Measurements from ENCODE around the gene ARL4C. TPM values are rescaled to one million over a fixed set of nuclear protein-coding genes. Genes with fewer than 3 reads are reported as not detected.
A peak's percentile ranks its signal among the peaks of the same experiment; 100 is the strongest.

ARL4C gene
- total RNA-seq, result 2.7 and 4.4 TPM in 2 replicates

- DNase-seq (ENCODE audit: low read depth in 2 of 2), result peak; percentile 17 to 81
These were observed at the start of gene ARL4C for GRCh38 chr2:234496835-234497593. ARL4C (minus strand) TSS chr2:234497081; CDS start chr2:234496586, 495 bp downstream.

- peak in 1 of 2 donors; percentile 44 for DNase-seq (ENCODE audit: low read depth in 2 of 2)
These were observed 48.1 kb upstream of the ARL4C start for GRCh38 chr2:234544659-234545611.

GRCh38 chr2:234542742-234543141 lies 45.9 kb upstream of the ARL4C start:
- DNase-seq (ENCODE audit: low read depth in 2 of 2), result no peak

GRCh38 chr2:234537929-234538328 lies 41.0 kb upstream of the ARL4C start:
- DNase-seq (ENCODE audit: low read depth in 2 of 2), result no peak

- no peak for DNase-seq (ENCODE audit: low read depth in 2 of 2)
These were observed 39.5 kb upstream of the ARL4C start for GRCh38 chr2:234536178-234536965.

- no peak for DNase-seq (ENCODE audit: low read depth in 2 of 2)
These were observed 38.6 kb upstream of the ARL4C start for GRCh38 chr2:234535464-234535863.

- DNase-seq (ENCODE audit: low read depth in 2 of 2), result no peak
These were observed 37.6 kb upstream of the ARL4C start for GRCh38 chr2:234534515-234534914.

- DNase-seq (ENCODE audit: low read depth in 2 of 2), result no peak
These were observed 36.7 kb upstream of the ARL4C start for GRCh38 chr2:234533626-234534025.

GRCh38 chr2:234528410-234529148 lies 31.7 kb upstream of the ARL4C start:
- no peak for DNase-seq (ENCODE audit: low read depth in 2 of 2)

- DNase-seq (ENCODE audit: low read depth in 2 of 2), result no peak
These were observed 29.8 kb upstream of the ARL4C start for GRCh38 chr2:234526711-234527110.

GRCh38 chr2:234521536-234521935 lies 24.7 kb upstream of the ARL4C start:
- DNase-seq (ENCODE audit: low read depth in 2 of 2), result no peak

- no peak for DNase-seq (ENCODE audit: low read depth in 2 of 2)
These were observed 22.2 kb upstream of the ARL4C start for GRCh38 chr2:234518986-234519642.

- DNase-seq (ENCODE audit: low read depth in 2 of 2), result no peak
These were observed 21.1 kb upstream of the ARL4C start for GRCh38 chr2:234517971-234518370.

- DNase-seq (ENCODE audit: low read depth in 2 of 2), result no peak
These were observed 18.2 kb upstream of the ARL4C start for GRCh38 chr2:234514873-234515638.

- no peak for DNase-seq (ENCODE audit: low read depth in 2 of 2)
These were observed 17.2 kb upstream of the ARL4C start for GRCh38 chr2:234514099-234514498.

- DNase-seq (ENCODE audit: low read depth in 2 of 2), result no peak
These were observed 16.2 kb upstream of the ARL4C start for GRCh38 chr2:234512884-234513669.

GRCh38 chr2:234502919-234503285 lies 6.0 kb upstream of the ARL4C start:
- DNase-seq (ENCODE audit: low read depth in 2 of 2), result no peak

GRCh38 chr2:234502285-234502918 lies 5.5 kb upstream of the ARL4C start:
- DNase-seq (ENCODE audit: low read depth in 2 of 2), result no peak
